Measurements from ENCODE around the gene PDE7B. TPM values are rescaled to one million over a fixed set of nuclear protein-coding genes. Genes with fewer than 3 reads are reported as not detected.
"Not testable (repeated sequence)": the region's sequence is repeated elsewhere in the genome, so short reads cannot be mapped to it uniquely, and the experiment has no call there.

The PDE7B gene
- total RNA-seq, 2 experiments from 2014 or later, result not detected

DNA sequence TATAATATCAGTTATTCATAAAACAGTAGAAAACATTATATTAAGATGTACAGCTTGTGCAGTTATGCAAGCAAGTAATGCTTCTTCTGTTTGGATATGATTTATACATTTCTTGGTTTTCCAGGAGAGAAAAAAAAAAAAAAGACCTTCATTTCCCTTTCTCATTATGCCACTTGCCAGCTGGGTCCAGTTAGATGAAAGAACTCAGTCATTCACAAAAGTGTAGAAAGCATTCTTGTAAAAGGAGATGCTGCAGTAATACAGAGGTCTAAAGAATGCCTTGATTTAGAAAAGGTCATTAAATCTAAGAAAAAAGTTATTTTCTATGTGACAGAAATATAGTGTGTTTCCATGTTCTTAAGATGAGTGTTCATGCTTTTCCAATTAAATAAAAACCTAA, 7.4 kb downstream of the PDE7B start:
- Histone ChIP-seq H3K27ac (ENCODE audit: low read depth, low read length, poor library complexity, severe bottlenecking) (no peak overlapping the region), H3K9me2 (ENCODE audit: insufficient read depth, low read length) (no peaks in the 10 kb centered on the region), H3K4me1 (ENCODE audit: insufficient read depth, low read length, poor library complexity, severe bottlenecking) (no peaks in the 10 kb centered on the region), H3K36me3 (ENCODE audit: insufficient read depth, low read length) (no peaks in the 10 kb centered on the region), H2AFZ (ENCODE audit: low read length) (no peak overlapping the region), H3K4me3 (ENCODE audit: low read depth, low read length, poor library complexity, severe bottlenecking) (no peak overlapping the region), H3K79me2 (ENCODE audit: insufficient read depth, low read depth, low read length) (no peaks in the 10 kb centered on the region), H3K4me2 (ENCODE audit: low read length) (no peak overlapping the region), H3K9me3 (ENCODE audit: low read length) (no peaks in the 10 kb centered on the region), H4K20me1 (ENCODE audit: insufficient read depth, low read length) (no peaks in the 10 kb centered on the region)
- intact Hi-C loops (cut with micrococcal nuclease; ENCODE audit: unreplicated experiment), result no loop called here
- BruUV-seq (replicated peaks), result no TSS peak
- ChIA-PET CTCF (ENCODE audit: unreplicated experiment) (no interaction called here), POLR2A (interaction anchor here (0.7 to 1.6 kb wide), 2 partner anchors 9 to 105 kb away, joined by 3 to 4 read pairs; no protein-coding TSS in a partner anchor)
- DNase-seq (ENCODE audit: low spot score), result no peak
- TF ChIP-seq, protein P1, sequence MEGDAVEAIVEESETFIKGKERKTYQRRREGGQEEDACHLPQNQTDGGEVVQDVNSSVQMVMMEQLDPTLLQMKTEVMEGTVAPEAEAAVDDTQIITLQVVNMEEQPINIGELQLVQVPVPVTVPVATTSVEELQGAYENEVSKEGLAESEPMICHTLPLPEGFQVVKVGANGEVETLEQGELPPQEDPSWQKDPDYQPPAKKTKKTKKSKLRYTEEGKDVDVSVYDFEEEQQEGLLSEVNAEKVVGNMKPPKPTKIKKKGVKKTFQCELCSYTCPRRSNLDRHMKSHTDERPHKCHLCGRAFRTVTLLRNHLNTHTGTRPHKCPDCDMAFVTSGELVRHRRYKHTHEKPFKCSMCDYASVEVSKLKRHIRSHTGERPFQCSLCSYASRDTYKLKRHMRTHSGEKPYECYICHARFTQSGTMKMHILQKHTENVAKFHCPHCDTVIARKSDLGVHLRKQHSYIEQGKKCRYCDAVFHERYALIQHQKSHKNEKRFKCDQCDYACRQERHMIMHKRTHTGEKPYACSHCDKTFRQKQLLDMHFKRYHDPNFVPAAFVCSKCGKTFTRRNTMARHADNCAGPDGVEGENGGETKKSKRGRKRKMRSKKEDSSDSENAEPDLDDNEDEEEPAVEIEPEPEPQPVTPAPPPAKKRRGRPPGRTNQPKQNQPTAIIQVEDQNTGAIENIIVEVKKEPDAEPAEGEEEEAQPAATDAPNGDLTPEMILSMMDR (conservative IDR thresholded peaks at IDR 0.05; ENCODE audit: low read length), result no peak
- TF ChIP-seq EZH2phosphoT487 (IDR thresholded peaks at IDR 0.05; ENCODE audit: borderline replicate concordance, low read depth, low read length), result no peak

DNA sequence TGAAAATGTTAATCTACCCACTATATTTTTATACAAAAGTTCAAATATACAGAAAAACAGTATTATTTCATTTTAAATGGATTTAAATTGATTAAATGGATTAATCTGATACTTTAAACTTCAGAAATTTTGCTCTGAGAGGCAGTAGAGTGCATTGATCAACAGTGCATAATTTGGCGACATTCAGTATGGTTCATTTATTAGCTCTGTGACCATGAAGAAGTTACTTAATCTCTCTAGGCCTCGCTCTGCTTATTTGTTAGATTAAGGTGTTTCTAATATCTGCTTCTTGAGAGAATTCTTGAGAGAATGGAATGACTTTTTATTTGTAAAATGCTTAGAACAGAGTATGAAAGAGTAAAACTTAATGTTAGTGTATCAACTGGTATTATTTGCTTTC, 8.9 kb downstream of the PDE7B start:
- no TSS peak for BruUV-seq (replicated peaks)
- POLR2A ChIA-PET, result no interaction called here

DNA sequence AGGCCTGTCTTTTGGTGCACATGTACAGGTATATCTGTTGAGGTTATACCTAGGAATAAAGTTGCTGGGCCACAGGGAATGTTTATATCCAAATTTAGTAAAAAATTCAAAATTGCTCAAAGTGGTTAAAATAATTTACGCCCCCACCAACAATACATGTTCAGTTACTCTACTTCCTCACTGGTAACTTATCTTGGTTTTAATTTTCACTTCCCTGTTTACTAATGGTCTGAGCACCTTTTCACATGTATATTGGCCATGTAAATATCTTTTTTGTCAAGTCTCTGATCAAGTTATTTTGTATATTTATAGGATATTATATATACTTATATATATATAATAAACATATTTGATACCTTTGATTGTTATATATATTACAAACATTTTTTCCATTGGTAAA, 9.7 kb downstream of the PDE7B start:
- H3K79me2 ChIP-seq (ENCODE audit: insufficient read depth, low read depth, low read length), result no peaks in the 10 kb centered on the region
- ChIA-PET POLR2A (no interaction called here), CTCF (ENCODE audit: unreplicated experiment) (no interaction called here)
- H4K20me1 ChIP-seq (ENCODE audit: insufficient read depth, low read length), result no peaks in the 10 kb centered on the region
- BruUV-seq (replicated peaks), result no TSS peak
- no peak overlapping the region for H3K4me3 ChIP-seq (ENCODE audit: low read depth, low read length, poor library complexity, severe bottlenecking)
- no peak overlapping the region for H2AFZ ChIP-seq (ENCODE audit: low read length)
- intact Hi-C loops (cut with micrococcal nuclease; ENCODE audit: unreplicated experiment), result no loop called here
- H3K9me3 ChIP-seq (ENCODE audit: low read length), result no peaks in the 10 kb centered on the region
- H3K9me2 ChIP-seq (ENCODE audit: insufficient read depth, low read length), result no peaks in the 10 kb centered on the region
- no peaks in the 10 kb centered on the region for H3K36me3 ChIP-seq (ENCODE audit: insufficient read depth, low read length)
- TF ChIP-seq EZH2phosphoT487 (IDR thresholded peaks at IDR 0.05; ENCODE audit: borderline replicate concordance, low read depth, low read length), result no peak
- TF ChIP-seq, protein P1 (conservative IDR thresholded peaks at IDR 0.05; ENCODE audit: low read length), result no peak
- no peak for DNase-seq (ENCODE audit: low spot score)
- no peaks in the 10 kb centered on the region for H3K4me1 ChIP-seq (ENCODE audit: insufficient read depth, low read length, poor library complexity, severe bottlenecking)
- H3K4me2 ChIP-seq (ENCODE audit: low read length), result no peak overlapping the region
- no peak overlapping the region for H3K27ac ChIP-seq (ENCODE audit: low read depth, low read length, poor library complexity, severe bottlenecking)

More for the DNA sequence above, 8.9 kb downstream of the PDE7B start:
- no peak for DNase-seq (ENCODE audit: low spot score)
- no peaks in the 10 kb centered on the region for H3K36me3 ChIP-seq (ENCODE audit: insufficient read depth, low read length)
- intact Hi-C loops (cut with micrococcal nuclease; ENCODE audit: unreplicated experiment), result no loop called here
- H3K4me3 ChIP-seq (ENCODE audit: low read depth, low read length, poor library complexity, severe bottlenecking), result no peak overlapping the region
- CTCF ChIA-PET (ENCODE audit: unreplicated experiment), result no interaction called here
- H3K4me2 ChIP-seq (ENCODE audit: low read length), result no peak overlapping the region
- no peak overlapping the region for H2AFZ ChIP-seq (ENCODE audit: low read length)
- no peak for TF ChIP-seq EZH2phosphoT487 (IDR thresholded peaks at IDR 0.05; ENCODE audit: borderline replicate concordance, low read depth, low read length)
- TF ChIP-seq, protein P1 (conservative IDR thresholded peaks at IDR 0.05; ENCODE audit: low read length), result no peak
- H3K9me2 ChIP-seq (ENCODE audit: insufficient read depth, low read length), result no peaks in the 10 kb centered on the region
- no peaks in the 10 kb centered on the region for H3K4me1 ChIP-seq (ENCODE audit: insufficient read depth, low read length, poor library complexity, severe bottlenecking)
- no peaks in the 10 kb centered on the region for H4K20me1 ChIP-seq (ENCODE audit: insufficient read depth, low read length)
- H3K79me2 ChIP-seq (ENCODE audit: insufficient read depth, low read depth, low read length), result no peaks in the 10 kb centered on the region
- H3K9me3 ChIP-seq (ENCODE audit: low read length), result no peaks in the 10 kb centered on the region
- H3K27ac ChIP-seq (ENCODE audit: low read depth, low read length, poor library complexity, severe bottlenecking), result no peak overlapping the region

DNA sequence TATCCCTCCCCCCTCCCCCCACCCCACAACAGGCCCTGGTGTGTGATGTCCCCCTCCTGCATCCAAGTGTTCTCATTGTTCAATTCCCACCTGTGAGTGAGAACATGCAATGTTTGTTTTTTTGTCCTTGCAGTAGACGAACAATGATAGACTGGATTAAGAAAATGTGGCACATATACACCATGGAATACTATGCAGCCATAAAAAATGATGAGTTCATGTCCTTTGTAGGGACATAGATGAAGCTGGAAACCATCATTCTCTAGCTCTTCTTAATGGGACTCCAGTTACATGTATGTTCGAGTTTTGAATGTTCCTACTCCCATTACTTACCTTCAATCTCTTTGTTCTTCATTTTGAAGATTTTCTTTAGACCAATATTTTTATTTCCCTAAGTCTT, 13.4 kb downstream of the PDE7B start:
- CTCF ChIA-PET (ENCODE audit: unreplicated experiment); H3K4me3 ChIP-seq (ENCODE audit: low read depth, low read length, poor library complexity, severe bottlenecking); H3K4me1 ChIP-seq (ENCODE audit: insufficient read depth, low read length, poor library complexity, severe bottlenecking); H3K9me2 ChIP-seq (ENCODE audit: insufficient read depth, low read length); DNase-seq (ENCODE audit: low spot score); H3K9me3 ChIP-seq (ENCODE audit: low read length); H4K20me1 ChIP-seq (ENCODE audit: insufficient read depth, low read length); H3K36me3 ChIP-seq (ENCODE audit: insufficient read depth, low read length); intact Hi-C loops (cut with micrococcal nuclease; ENCODE audit: unreplicated experiment); H2AFZ ChIP-seq (ENCODE audit: low read length); H3K79me2 ChIP-seq (ENCODE audit: insufficient read depth, low read depth, low read length); H3K4me2 ChIP-seq (ENCODE audit: low read length); BruUV-seq (replicated peaks); H3K27ac ChIP-seq (ENCODE audit: low read depth, low read length, poor library complexity, severe bottlenecking): not testable (repeated sequence)
- POLR2A ChIA-PET, result interaction anchor here (1.0 kb wide), 1 partner anchor 87 kb away, joined by 3 read pairs; no protein-coding TSS in a partner anchor

Measured in OCI-LY7 (cell line).